NCI-H2196 treated with DMSO at 0.1 percent for 48 hours (cell line): Measurements from ENCODE around the gene C2.
"Not testable (repeated sequence)": the region's sequence is repeated elsewhere in the genome, so short reads cannot be mapped to it uniquely, and the experiment has no call there.

ENCODE experiments used
- DNase-seq: peaks from one replicate; lab custom pipeline; 2025; ENCODE audit not compliant: unreplicated experiment; lab: John Stamatoyannopoulos, UW

The C2 gene

DNA sequence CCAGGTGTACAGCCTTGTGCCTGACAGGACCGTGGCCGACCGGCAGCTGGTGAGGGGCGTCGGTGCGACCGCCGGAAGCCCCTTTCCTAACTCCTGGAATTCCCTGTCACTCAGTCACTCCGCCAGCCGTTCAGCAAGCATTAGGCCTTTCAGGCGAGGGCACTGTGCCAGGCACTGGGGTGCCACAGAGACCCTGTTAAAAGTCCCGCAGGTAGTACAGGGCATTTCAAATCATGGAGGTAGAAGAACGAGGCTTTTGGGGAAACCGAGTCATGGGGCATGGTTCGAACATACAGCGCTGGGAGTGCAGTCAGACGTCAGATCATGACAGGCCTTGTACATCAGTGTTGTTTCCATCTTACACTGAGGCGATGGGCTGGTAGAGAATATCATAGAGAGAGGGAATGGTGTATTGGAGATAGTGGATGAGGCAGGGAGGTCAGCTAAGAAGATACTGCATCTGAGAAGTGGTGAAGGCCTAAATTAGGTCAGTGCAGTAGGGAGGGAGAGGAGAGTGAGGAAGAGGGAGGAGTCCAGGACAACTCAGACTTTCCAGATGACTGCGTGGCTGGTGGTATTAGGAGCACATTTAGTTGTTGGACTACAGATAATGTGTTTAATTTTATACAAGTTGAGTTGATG, 45.3 kb downstream of the C2 start:
- no peak for DNase-seq

DNA sequence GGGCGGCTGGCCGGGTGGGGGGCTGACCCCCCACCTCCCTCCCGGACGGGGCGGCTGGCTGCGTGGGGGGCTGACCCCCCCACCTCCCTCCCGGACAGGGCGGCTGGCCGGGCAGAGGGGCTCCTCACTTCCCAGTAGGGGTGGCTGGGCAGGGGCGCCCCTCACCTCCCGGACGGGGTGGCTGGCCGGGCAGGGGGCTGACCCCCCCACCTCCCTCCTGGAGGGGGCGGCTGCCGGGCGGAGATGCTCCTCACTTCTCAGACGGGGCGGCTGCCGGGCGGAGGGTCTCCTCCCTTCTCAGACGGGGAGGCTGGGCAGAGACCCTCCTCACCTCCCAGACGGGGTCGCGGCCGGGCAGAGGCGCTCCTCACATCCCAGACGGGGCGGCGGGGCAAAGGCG, 48.5 kb downstream of the C2 start:
- DNase-seq: not testable (repeated sequence)

DNA sequence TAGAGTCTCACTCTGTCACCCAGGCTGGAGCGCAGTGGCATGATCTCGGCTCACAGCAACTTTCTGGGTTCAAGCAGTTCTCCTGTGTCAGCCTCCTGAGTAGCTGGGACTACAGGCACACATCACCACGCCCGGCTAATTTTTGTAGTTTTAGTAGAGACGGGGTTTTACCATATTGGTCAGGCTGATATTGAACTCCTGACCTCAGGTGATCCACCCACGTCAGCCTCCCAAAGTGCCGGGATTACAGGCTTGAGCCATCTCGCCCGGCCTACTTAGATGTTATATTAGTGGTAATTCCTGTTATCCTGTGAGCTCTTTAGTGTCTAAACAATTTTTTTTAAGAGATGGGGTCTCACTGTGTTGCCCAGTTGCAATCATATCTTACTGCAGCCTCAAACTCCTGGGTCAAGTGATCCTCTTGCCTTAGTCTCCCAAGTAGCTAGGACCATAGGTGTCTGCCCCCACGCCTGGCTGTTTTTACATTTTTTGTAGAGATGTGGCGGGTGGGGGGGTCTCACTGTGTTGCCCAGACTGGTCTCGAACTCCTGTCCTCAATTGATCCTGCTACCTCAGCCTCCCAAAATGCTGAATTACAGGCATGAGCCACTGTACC, 50.4 kb downstream of the C2 start:
- DNase-seq: no peak

GRCh38 chr6:31978831-31979230, 51.3 kb downstream of the C2 start:
- DNase-seq: no peak

GRCh38 chr6:31979238-31979898, 51.9 kb downstream of the C2 start:
- DNase-seq: no peak

DNA sequence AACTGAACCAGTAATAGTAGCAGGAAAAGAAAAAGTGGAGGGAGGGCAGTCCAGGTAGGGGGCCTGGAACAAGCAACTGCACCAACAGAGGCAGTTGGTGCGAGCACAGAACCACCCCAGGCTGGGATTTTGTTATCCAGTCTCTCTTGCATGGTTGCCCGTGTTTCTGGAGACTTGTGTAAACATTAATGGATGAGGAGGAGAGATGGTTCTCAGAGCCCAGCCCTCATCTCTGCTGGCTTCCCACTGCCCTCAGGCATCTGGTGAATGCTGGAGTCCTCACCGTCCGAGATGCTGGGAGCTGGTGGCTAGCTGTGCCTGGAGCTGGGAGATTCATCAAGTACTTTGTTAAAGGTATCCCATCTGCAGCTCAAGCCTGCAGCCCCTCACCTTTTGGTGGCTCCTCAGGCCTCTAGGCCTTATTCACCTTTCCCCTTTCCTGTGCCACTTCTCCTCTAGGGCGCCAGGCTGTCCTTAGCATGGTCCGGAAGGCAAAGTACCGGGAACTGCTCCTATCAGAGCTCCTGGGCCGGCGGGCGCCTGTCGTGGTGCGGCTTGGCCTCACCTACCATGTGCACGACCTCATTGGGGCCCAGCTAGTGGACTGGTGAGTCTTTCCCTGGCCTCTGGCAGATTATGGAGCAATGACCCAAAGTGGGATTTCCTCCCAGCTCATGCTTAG, 52.8 kb downstream of the C2 start:
- DNase-seq: not testable (repeated sequence)

DNA sequence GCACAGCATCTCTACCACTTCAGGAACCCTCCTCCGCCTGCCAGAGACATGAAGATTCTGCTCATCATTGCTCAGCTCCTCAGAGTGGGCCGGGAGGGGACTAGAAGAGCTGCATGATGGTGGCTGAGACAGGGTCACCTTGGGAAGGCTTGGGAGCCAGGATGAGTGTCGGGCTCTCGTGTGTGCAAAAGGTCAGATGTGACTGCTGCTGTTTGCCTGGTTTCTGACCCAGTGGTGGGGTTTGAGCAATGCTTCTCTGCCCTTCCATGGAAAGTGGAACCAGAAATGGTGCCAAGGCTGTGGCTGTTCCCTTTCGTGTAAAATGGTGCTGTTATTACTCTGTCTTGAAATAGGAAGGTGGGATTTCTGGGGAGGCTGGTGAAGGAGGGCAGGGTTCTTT, 53.5 kb downstream of the C2 start:
- not testable (repeated sequence) for DNase-seq

DNA sequence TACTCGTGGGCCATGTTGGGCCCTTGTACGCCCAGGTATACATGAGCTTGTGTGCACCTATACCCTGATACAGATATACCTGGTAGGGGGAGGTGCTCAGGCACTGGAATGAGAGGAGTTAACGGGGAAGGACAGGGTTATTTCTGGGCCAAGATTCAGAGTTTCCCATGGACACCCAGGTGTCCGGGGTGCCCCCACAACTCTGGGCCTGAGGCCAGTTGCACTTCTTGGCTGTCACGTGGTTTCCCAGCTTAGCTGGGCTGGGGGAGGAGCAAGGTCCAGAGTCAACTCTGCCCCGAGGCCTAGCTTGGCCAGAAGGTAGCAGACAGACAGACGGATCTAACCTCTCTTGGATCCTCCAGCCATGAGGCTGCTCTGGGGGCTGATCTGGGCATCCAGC, 54.2 kb downstream of the C2 start, which contains the start of gene C4A:
TSS of gene C4A (plus strand) at position 314 of the 400 bp plus-strand sequence. CDS start at position 365, 51 bp downstream.
- DNase-seq: not testable (repeated sequence)

DNA sequence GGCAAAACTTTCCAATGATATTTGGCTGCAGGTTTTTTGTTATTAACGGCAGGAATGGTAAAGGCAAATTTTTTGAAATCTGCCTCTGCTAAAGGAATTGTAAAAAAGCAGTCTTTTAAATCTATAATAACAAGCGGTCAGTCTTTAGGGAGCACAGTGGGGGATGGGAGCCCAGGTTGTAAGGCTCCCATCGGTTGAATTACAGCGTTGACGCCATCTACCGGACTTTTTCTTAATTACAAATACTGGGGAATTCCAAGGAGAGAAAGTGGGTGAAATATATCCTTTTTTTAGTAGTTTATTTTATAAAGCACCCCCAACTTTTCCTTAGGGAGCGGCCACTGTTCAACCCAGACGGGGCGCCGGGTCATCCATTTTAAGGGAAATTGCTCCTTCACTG, 61.8 kb downstream of the C2 start:
- not testable (repeated sequence) for DNase-seq

DNA sequence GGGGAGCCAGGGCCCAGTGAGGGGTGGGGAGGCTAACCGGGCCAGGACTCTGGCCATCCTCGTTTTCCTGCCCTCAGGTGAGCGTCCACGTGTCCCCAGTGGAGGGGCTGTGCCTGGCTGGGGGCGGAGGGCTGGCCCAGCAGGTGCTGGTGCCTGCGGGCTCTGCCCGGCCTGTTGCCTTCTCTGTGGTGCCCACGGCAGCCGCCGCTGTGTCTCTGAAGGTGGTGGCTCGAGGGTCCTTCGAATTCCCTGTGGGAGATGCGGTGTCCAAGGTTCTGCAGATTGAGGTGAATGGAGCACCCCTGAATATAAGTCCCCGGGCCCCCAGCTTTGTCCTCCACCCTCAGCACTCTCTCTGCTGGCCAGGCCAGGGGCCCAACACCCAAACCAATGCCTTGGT, 66.9 kb downstream of the C2 start:
- not testable (repeated sequence) for DNase-seq
